ENCODE results near the gene SKIC2.
A peak's percentile ranks its signal among the peaks of the same experiment; 100 is the strongest.

GRCh38 chr6:31958741-31959739, at the start of gene SKIC2, which contains the start of gene NELFE:
- TF ChIP-seq, protein P1, sequence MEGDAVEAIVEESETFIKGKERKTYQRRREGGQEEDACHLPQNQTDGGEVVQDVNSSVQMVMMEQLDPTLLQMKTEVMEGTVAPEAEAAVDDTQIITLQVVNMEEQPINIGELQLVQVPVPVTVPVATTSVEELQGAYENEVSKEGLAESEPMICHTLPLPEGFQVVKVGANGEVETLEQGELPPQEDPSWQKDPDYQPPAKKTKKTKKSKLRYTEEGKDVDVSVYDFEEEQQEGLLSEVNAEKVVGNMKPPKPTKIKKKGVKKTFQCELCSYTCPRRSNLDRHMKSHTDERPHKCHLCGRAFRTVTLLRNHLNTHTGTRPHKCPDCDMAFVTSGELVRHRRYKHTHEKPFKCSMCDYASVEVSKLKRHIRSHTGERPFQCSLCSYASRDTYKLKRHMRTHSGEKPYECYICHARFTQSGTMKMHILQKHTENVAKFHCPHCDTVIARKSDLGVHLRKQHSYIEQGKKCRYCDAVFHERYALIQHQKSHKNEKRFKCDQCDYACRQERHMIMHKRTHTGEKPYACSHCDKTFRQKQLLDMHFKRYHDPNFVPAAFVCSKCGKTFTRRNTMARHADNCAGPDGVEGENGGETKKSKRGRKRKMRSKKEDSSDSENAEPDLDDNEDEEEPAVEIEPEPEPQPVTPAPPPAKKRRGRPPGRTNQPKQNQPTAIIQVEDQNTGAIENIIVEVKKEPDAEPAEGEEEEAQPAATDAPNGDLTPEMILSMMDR (IDR thresholded peaks at IDR 0.05): no peak
- TF ChIP-seq SP1 (CRISPR knock-in tag; conservative IDR thresholded peaks at IDR 0.05): peak; percentile 100
- TF ChIP-seq ZNF121 (CRISPR knock-in tag; IDR thresholded peaks at IDR 0.05): no peak
- TF ChIP-seq, protein P2, sequence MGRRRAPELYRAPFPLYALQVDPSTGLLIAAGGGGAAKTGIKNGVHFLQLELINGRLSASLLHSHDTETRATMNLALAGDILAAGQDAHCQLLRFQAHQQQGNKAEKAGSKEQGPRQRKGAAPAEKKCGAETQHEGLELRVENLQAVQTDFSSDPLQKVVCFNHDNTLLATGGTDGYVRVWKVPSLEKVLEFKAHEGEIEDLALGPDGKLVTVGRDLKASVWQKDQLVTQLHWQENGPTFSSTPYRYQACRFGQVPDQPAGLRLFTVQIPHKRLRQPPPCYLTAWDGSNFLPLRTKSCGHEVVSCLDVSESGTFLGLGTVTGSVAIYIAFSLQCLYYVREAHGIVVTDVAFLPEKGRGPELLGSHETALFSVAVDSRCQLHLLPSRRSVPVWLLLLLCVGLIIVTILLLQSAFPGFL (CRISPR knock-in tag; IDR thresholded peaks at IDR 0.05; ENCODE audit: borderline replicate concordance): no peak; the same call in 1 of the 2 replicates
- no peak for TF ChIP-seq E2F1 (CRISPR knock-in tag; IDR thresholded peaks at IDR 0.05)
- TF ChIP-seq ESRRA (CRISPR knock-in tag; IDR thresholded peaks at IDR 0.05; ENCODE audit: borderline replicate concordance): no peak
- no peak for TF ChIP-seq USF2 (CRISPR knock-in tag; IDR thresholded peaks at IDR 0.05)
- TF ChIP-seq USF1 (CRISPR knock-in tag; IDR thresholded peaks at IDR 0.05): no peak
